GM10266 (cell line): ENCODE results near the gene SAC3D1.

Experiments
- DNase-seq: peaks from one replicate; pipeline ENCODE4 v3.0.0; 2012; ENCODE audit errors: extremely low spot score
- CTCF ChIP-seq: IDR thresholded peaks from 2 replicates; pipeline ENCODE4 v1.5.1; 2012; ENCODE audit warnings: mild to moderate bottlenecking, low read depth; ENCODE audit not compliant: control insufficient read depth, insufficient read depth; ENCODE audit errors: missing control alignments

The SAC3D1 gene

GRCh38 chr11:65026810-65027209 lies 14.2 kb upstream of the SAC3D1 start:
- TF ChIP-seq CTCF, result no peak
- DNase-seq, result no peak

- peak; percentile 94 for DNase-seq
- peak; percentile 42 for TF ChIP-seq CTCF
Observed at GRCh38 chr11:65027213-65028067, 13.6 kb upstream of the SAC3D1 start, which contains the start of gene SNX15. SNX15 (plus strand) TSS chr11:65027439; CDS start chr11:65027538, 99 bp downstream.

- no peak for TF ChIP-seq CTCF
- no peak for DNase-seq
Observed at GRCh38 chr11:65032216-65032615, 8.8 kb upstream of the SAC3D1 start.

- no peak for DNase-seq
- no peak for TF ChIP-seq CTCF
Observed at GRCh38 chr11:65034423-65034822, 6.6 kb upstream of the SAC3D1 start.

- DNase-seq, result no peak
- TF ChIP-seq CTCF, result no peak
Observed at GRCh38 chr11:65035579-65035978, 5.4 kb upstream of the SAC3D1 start.

- TF ChIP-seq CTCF, result no peak
- DNase-seq, result no peak
Observed at GRCh38 chr11:65036931-65037330, 4.1 kb upstream of the SAC3D1 start.

- DNase-seq, result no peak
- no peak for TF ChIP-seq CTCF
Observed at GRCh38 chr11:65040520-65040846, 527 bp upstream of the SAC3D1 start.
